H1 (cell line): ENCODE results near the gene NRXN3.

Source experiments
- BACH1 ChIP-seq: IDR thresholded peaks from 2 replicates; pipeline ENCODE4 v1.6.1; 2012; ENCODE audit warnings: low read length, improper control_type of control experiment
- CBX5 ChIP-seq: fragments of 300-800, 300-1000 bp; sonication (generic); IDR thresholded peaks from 2 replicates; pipeline ENCODE4 v1.7.1; 2016; ENCODE audit warnings: antibody characterized with exemption, low read length, low read depth
- EP300 ChIP-seq, 2 experiments: IDR thresholded peaks; 1 replicate in 1 of 2; 2 replicates in 1 of 2; pipeline ENCODE4 v1.6.1; 2011 to 2012; ENCODE audit warnings: low read depth in 2 of 2, low read length in 2 of 2, mild to moderate bottlenecking in 2 of 2, borderline replicate concordance in 1 of 2, inconsistent platforms in 1 of 2, moderate library complexity in 1 of 2
- EZH2 ChIP-seq: fragments of 200-600 bp; sonication (generic); IDR thresholded peaks from 2 replicates; pipeline ENCODE4 v1.7.1; 2012; ENCODE audit warnings: low read depth, mild to moderate bottlenecking, moderate library complexity, low read length, inconsistent platforms; ENCODE audit not compliant: severe bottlenecking
- GABPA ChIP-seq: IDR thresholded peaks from 2 replicates; pipeline ENCODE4 v1.6.1; 2011; ENCODE audit warnings: mild to moderate bottlenecking, low read length, moderate library complexity, borderline replicate concordance; ENCODE audit not compliant: insufficient read depth
- JUN ChIP-seq: IDR thresholded peaks from 2 replicates; pipeline ENCODE4 v1.6.1; 2011; ENCODE audit warnings: low read depth, mild to moderate bottlenecking, improper control_type of control experiment, low read length
- NRF1 ChIP-seq: IDR thresholded peaks from 2 replicates; pipeline ENCODE4 v1.6.1; 2011; ENCODE audit warnings: mild to moderate bottlenecking, low read depth, low read length, improper control_type of control experiment
- POLR2A ChIP-seq, 2 experiments: IDR thresholded peaks; 1 replicate in 1 of 2; 2 replicates in 1 of 2; pipeline ENCODE4 v1.6.1; 2011; ENCODE audit warnings: low read depth in 2 of 2, low read length in 2 of 2, mild to moderate bottlenecking in 2 of 2; ENCODE audit errors: control extremely low read depth in 1 of 2
- POLR2AphosphoS5 ChIP-seq: IDR thresholded peaks from 2 replicates; pipeline ENCODE4 v1.6.1; 2011; ENCODE audit warnings: low read depth, low read length
- SIN3A ChIP-seq, 2 experiments: IDR thresholded peaks in 1 of 2; conservative IDR thresholded peaks in 1 of 2; 2 replicates each; pipeline ENCODE4 v1.6.1; 2011 to 2012; ENCODE audit warnings: low read length in 2 of 2, improper control_type of control experiment in 1 of 2, low read depth in 1 of 2, mild to moderate bottlenecking in 1 of 2
- TAF1 ChIP-seq: IDR thresholded peaks from 2 replicates; pipeline ENCODE4 v1.6.1; 2011; ENCODE audit warnings: mild to moderate bottlenecking, low read depth, low read length
- ZNF274 ChIP-seq: IDR thresholded peaks from 2 replicates; pipeline ENCODE4 v1.7.0; 2012; ENCODE audit warnings: low read length, borderline replicate concordance; ENCODE audit errors: extremely low read depth
- TF ChIP-seq, protein P1 (sequence below), 3 experiments: IDR thresholded peaks; 1 replicate in 2 of 3; 2 replicates in 1 of 3; pipeline versions ENCODE4 v1.5.1 to v1.6.1; 2011; ENCODE audit warnings: low read length in 3 of 3, mild to moderate bottlenecking in 3 of 3, inconsistent platforms in 2 of 3, low read depth in 1 of 3, moderate library complexity in 1 of 3; ENCODE audit not compliant: insufficient read depth in 1 of 3; ENCODE audit errors: control extremely low read depth in 1 of 3
- TF ChIP-seq, protein P2 (sequence below): IDR thresholded peaks from 2 replicates; pipeline ENCODE4 v1.6.1; 2011; ENCODE audit warnings: low read depth, mild to moderate bottlenecking, low read length; ENCODE audit not compliant: insufficient read depth

DNA sequence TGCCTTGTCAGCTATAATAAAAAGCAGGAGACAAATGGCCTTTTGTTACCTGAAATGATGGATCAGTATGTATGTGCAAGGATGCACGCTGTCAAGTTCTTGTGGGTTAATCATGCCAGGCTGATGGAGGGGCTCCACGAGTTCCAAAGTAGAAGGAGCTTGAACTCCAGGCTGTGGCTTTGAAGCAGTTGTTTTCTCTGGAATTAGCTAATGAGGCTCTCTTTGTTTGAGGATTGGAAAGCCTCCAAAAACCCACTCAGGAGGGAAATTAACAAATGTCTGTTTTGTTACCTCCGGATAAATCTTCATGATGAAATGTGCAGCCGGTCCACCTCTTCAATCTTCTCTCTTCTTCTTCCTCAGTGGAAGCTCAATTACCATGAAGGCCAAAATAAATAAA lies 1435.7 kb downstream of the NRXN3 start:
- TF ChIP-seq BACH1 (no peak), POLR2A (IDR thresholded peaks at IDR 0.05; ENCODE audit: control extremely low read depth in 1 of 2, low read depth in 2 of 2, low read length in 2 of 2) (no peak), JUN (no peak), TAF1 (no peak), SIN3A (conservative IDR thresholded peaks at IDR 0.05 in 1 of 2, IDR thresholded peaks at IDR 0.05 in 1 of 2; ENCODE audit: low read depth in 1 of 2, low read length in 2 of 2) (no peak), CBX5 (no peak), EP300 (IDR thresholded peaks at IDR 0.05; ENCODE audit: borderline replicate concordance in 1 of 2, low read depth in 2 of 2, low read length in 2 of 2) (no peak), GABPA (no peak), ZNF274 (no peak), POLR2AphosphoS5 (no peak), EZH2 (no peak), NRF1 (no peak)
- TF ChIP-seq, protein P1, sequence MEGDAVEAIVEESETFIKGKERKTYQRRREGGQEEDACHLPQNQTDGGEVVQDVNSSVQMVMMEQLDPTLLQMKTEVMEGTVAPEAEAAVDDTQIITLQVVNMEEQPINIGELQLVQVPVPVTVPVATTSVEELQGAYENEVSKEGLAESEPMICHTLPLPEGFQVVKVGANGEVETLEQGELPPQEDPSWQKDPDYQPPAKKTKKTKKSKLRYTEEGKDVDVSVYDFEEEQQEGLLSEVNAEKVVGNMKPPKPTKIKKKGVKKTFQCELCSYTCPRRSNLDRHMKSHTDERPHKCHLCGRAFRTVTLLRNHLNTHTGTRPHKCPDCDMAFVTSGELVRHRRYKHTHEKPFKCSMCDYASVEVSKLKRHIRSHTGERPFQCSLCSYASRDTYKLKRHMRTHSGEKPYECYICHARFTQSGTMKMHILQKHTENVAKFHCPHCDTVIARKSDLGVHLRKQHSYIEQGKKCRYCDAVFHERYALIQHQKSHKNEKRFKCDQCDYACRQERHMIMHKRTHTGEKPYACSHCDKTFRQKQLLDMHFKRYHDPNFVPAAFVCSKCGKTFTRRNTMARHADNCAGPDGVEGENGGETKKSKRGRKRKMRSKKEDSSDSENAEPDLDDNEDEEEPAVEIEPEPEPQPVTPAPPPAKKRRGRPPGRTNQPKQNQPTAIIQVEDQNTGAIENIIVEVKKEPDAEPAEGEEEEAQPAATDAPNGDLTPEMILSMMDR (IDR thresholded peaks at IDR 0.05; ENCODE audit: control extremely low read depth in 1 of 3, insufficient read depth in 1 of 3, low read depth in 1 of 3, low read length in 3 of 3), result no peak
- TF ChIP-seq, protein P2, sequence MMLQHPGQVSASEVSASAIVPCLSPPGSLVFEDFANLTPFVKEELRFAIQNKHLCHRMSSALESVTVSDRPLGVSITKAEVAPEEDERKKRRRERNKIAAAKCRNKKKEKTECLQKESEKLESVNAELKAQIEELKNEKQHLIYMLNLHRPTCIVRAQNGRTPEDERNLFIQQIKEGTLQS, result no peak
